Trophoblast cell (in vitro differentiated cells and primary cell): ENCODE data around the gene FYN.

Experiments used
- DNase-seq, 2 donors: peaks; one replicate each; pipeline ENCODE4 v3.0.0-alpha.2; 2016
- H2AFZ ChIP-seq: 2 replicates; pipeline ENCODE4 v1.6.1; 2013; ENCODE audit warnings: low read length, moderate library complexity, mild to moderate bottlenecking; ENCODE audit not compliant: insufficient read depth, poor library complexity
- H2AK5ac ChIP-seq: 2 replicates; pipeline ENCODE4 v1.6.1; 2013; ENCODE audit warnings: mild to moderate bottlenecking, low read length
- H2BK120ac ChIP-seq: 2 replicates; pipeline ENCODE4 v1.6.1; 2013; ENCODE audit warnings: low read length, mild to moderate bottlenecking, moderate library complexity; ENCODE audit not compliant: insufficient read depth, poor library complexity
- H2BK12ac ChIP-seq: 2 replicates; pipeline ENCODE4 v1.6.1; 2013; ENCODE audit warnings: mild to moderate bottlenecking, low read length, moderate library complexity
- H2BK5ac ChIP-seq: 2 replicates; pipeline ENCODE4 v1.6.1; 2013; ENCODE audit warnings: low read length, low read depth, moderate library complexity, mild to moderate bottlenecking; ENCODE audit not compliant: poor library complexity
- H3K14ac ChIP-seq: 2 replicates; pipeline ENCODE4 v1.6.1; 2013; ENCODE audit warnings: mild to moderate bottlenecking, low read length
- H3K18ac ChIP-seq: 2 replicates; pipeline ENCODE4 v1.6.1; 2013; ENCODE audit warnings: mild to moderate bottlenecking, low read length
- H3K23ac ChIP-seq: 2 replicates; pipeline ENCODE4 v1.6.1; 2013; ENCODE audit warnings: low read length
- H3K27ac ChIP-seq: 2 replicates; pipeline ENCODE4 v1.5.1; 2013; ENCODE audit warnings: low read depth, mild to moderate bottlenecking, inconsistent platforms, low read length, moderate library complexity
- H3K27me3 ChIP-seq: 2 replicates; pipeline ENCODE4 v1.6.1; 2013; ENCODE audit warnings: inconsistent platforms, mild to moderate bottlenecking, low read length, moderate library complexity; ENCODE audit not compliant: insufficient read depth
- H3K36me3 ChIP-seq, 2 experiments: 1 replicate in 1 of 2; 2 replicates in 1 of 2; pipeline ENCODE4 v1.6.1; 2013; ENCODE audit warnings: low read length in 2 of 2, mild to moderate bottlenecking in 2 of 2, moderate library complexity in 1 of 2; ENCODE audit not compliant: insufficient read depth in 2 of 2, control insufficient read depth in 1 of 2
- H3K4ac ChIP-seq: 2 replicates; pipeline ENCODE4 v1.6.1; 2013; ENCODE audit warnings: low read depth, mild to moderate bottlenecking, low read length, moderate library complexity
- H3K4me1 ChIP-seq, 2 experiments: 1 replicate in 1 of 2; 2 replicates in 1 of 2; pipeline ENCODE4 v1.6.1; 2013; ENCODE audit warnings: low read length in 2 of 2, mild to moderate bottlenecking in 2 of 2, moderate library complexity in 1 of 2; ENCODE audit not compliant: insufficient read depth in 2 of 2, control insufficient read depth in 1 of 2
- H3K4me2 ChIP-seq: 2 replicates; pipeline ENCODE4 v1.6.1; 2013; ENCODE audit warnings: inconsistent platforms, mild to moderate bottlenecking, low read length, moderate library complexity
- H3K4me3 ChIP-seq: 2 replicates; pipeline ENCODE4 v1.5.1; 2013; ENCODE audit warnings: mild to moderate bottlenecking, low read depth, low read length, inconsistent platforms
- H3K79me1 ChIP-seq: one replicate; pipeline ENCODE4 v1.6.1; 2013; ENCODE audit warnings: low read length
- H3K79me2 ChIP-seq: 2 replicates; pipeline ENCODE4 v1.6.1; 2013; ENCODE audit warnings: low read length, mild to moderate bottlenecking; ENCODE audit not compliant: control insufficient read depth, insufficient read depth, poor library complexity
- H3K9ac ChIP-seq: 2 replicates; pipeline ENCODE4 v1.6.1; 2013; ENCODE audit warnings: mild to moderate bottlenecking, low read length
- H3K9me3 ChIP-seq: 2 replicates; pipeline ENCODE4 v1.6.1; 2013; ENCODE audit warnings: low read depth, mild to moderate bottlenecking, control low read depth, inconsistent platforms, low read length; ENCODE audit not compliant: insufficient read depth
- H4K12ac ChIP-seq: 2 replicates; pipeline ENCODE4 v1.6.1; 2013; ENCODE audit warnings: low read depth, mild to moderate bottlenecking, low read length, moderate library complexity
- H4K8ac ChIP-seq: 2 replicates; pipeline ENCODE4 v1.6.1; 2013; ENCODE audit warnings: low read depth, mild to moderate bottlenecking, low read length, moderate library complexity
- H4K91ac ChIP-seq: one replicate; pipeline ENCODE4 v1.6.1; 2013; ENCODE audit warnings: low read depth, mild to moderate bottlenecking, low read length, moderate library complexity
- WGBS: extraction: QIAGEN DNeasy Blood & Tissue Kit; methylation state at CpG from one replicate; pipeline ENCODE4 v1.1.7; 2013; ENCODE audit warnings: missing lambda C conversion rate; ENCODE audit not compliant: insufficient read length, insufficient coverage; ENCODE audit errors: extremely low coverage; 5-methylcytosine and 5-hydroxymethylcytosine counted together

FYN gene

GRCh38 chr6:111813237-111813636 lies 60.0 kb downstream of the FYN start:
- H3K27me3 ChIP-seq = no peaks in the 10 kb centered on the region
- no peak overlapping the region for H3K4ac ChIP-seq
- no peak overlapping the region for H3K27ac ChIP-seq
- H3K14ac ChIP-seq = no peak overlapping the region
- H3K4me3 ChIP-seq = no peak overlapping the region
- no peak for DNase-seq
- no peak overlapping the region for H2AFZ ChIP-seq
- H2BK5ac ChIP-seq = no peak overlapping the region
- no peak overlapping the region for H4K8ac ChIP-seq
- no peak overlapping the region for H3K9ac ChIP-seq
- no peak overlapping the region for H3K4me2 ChIP-seq
- peaks cover 0 to 3% of the 10 kb centered on the region in 2 experiments for H3K4me1 ChIP-seq
- no peak overlapping the region for H2BK120ac ChIP-seq
- H3K18ac ChIP-seq = no peak overlapping the region
- no peak overlapping the region for H4K12ac ChIP-seq
- H3K9me3 ChIP-seq = peaks cover 2% of the 10 kb centered on the region
- H3K79me2 ChIP-seq = no peaks in the 10 kb centered on the region
- H2BK12ac ChIP-seq = no peak overlapping the region
- H3K36me3 ChIP-seq = peaks cover 0 to 2% of the 10 kb centered on the region in 2 experiments
- no peak overlapping the region for H3K23ac ChIP-seq
- H3K79me1 ChIP-seq = no peaks in the 10 kb centered on the region
- H4K91ac ChIP-seq = no peak overlapping the region
- H2AK5ac ChIP-seq = no peak overlapping the region

DNA sequence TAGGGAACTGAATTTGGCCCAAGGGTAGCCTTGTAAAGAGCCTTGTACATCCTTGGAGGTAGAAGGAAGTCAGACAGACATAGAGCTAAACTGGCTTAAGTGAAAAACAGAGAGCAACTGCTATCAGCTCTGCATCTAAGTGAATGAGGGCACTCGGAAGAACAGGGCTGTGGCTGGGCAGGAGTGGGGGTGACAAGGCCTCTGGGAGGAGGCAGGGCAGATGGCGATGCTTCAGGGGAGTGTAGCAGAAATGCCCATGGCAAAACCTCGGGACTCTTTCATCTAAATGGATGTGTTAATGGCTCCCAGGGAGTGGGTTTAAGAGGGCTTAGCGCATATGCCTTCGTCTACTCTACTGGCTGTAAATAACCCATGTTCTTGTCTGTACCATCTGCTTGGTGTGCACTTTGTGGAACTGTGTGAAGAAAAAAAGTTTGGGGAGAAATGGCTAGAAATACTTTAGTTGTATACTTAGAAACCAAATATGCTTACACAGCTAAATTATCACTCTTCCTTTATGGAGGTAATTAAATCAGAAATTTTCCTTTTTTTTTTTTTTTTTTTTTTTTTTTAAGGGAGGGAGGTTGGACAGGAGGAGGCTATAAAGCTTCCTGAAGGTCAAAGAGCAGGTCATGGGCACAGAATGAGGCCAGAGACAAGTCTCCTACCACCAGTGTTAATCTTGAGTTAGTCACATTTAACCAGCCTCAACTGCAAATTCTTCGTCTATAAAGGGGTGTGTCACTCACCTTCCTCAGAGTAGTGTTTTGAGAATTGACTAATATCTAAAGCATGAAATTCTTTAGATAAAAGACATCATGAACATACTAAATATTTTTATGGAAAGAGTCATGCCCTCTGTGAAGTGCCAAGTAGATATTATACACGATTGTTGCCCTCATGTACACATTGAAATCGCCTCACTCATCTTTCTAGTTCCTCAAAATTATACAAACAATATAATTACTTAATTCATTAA lies 60.9 kb downstream of the FYN start:
- Histone ChIP-seq H2BK5ac (no peak overlapping the region), H3K79me2 (no peaks in the 10 kb centered on the region), H2AFZ (no peak overlapping the region), H3K27me3 (no peaks in the 10 kb centered on the region), H2AK5ac (no peak overlapping the region), H4K8ac (no peak overlapping the region), H3K4me1 (peaks cover 0 to 3% of the 10 kb centered on the region in 2 experiments), H3K4me2 (no peak overlapping the region), H3K9ac (no peak overlapping the region), H3K27ac (no peak overlapping the region), H2BK120ac (no peak overlapping the region), H3K36me3 (peaks cover 0 to 2% of the 10 kb centered on the region in 2 experiments), H3K14ac (no peak overlapping the region), H3K18ac (no peak overlapping the region), H3K4me3 (no peak overlapping the region), H4K12ac (no peak overlapping the region), H3K79me1 (no peaks in the 10 kb centered on the region), H4K91ac (no peak overlapping the region), H3K4ac (no peak overlapping the region), H2BK12ac (no peak overlapping the region), H3K23ac (no peak overlapping the region), H3K9me3 (peaks cover 2% of the 10 kb centered on the region)
- WGBS = 100% methylated on average over 1 of the region's 8 CpGs
- DNase-seq = peak in 1 of 2 donors; percentile 55

DNA sequence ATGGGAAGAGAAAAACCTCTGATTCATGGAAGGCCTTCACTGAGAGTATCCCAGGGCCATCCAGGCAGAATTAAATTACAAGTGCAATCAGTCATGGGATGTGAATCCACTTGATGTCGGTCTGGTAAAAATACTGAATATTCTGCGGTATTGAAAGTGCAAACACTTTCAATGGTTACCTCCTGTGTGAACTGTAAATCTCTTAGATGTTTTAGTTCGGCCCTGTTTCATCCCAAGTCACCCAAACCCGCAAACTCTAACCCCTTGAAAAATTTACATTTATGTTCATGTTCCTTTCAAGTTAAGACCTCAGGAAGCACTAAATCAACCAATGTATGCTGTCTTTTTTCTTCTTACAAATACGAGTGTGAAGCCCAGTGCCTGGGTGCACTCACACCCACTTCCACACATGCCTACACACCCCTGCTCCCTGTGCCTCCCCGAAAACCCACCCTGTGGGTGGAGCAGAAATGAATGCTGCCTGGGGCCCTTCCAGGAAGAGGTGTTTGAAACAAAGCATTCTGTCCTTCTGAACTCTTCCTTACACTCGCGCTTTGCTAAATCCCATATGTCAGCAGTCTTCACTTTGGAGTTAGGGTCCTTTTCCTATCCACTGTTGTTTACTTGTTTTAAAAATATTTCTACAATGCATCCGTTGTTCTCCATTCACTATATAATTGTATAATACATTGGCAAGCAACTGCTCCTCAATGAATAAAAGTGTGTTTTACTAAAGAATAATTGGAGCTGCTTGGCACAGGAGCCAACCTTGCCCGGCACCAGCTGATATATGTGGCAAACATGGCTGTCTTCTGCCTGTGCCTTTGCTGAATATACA lies 62.7 kb downstream of the FYN start:
- no CpG with 5 or more reads among the region's 10 CpGs for WGBS
- Histone ChIP-seq H3K27ac (no peak overlapping the region), H3K4me3 (no peak overlapping the region), H3K79me1 (no peaks in the 10 kb centered on the region), H4K12ac (no peak overlapping the region), H3K14ac (no peak overlapping the region), H3K18ac (no peak overlapping the region), H3K4me2 (no peak overlapping the region), H3K27me3 (no peaks in the 10 kb centered on the region), H2AK5ac (no peak overlapping the region), H4K8ac (no peak overlapping the region), H3K9ac (no peak overlapping the region), H3K36me3 (peaks cover 0 to 2% of the 10 kb centered on the region in 2 experiments), H4K91ac (no peak overlapping the region), H3K4ac (no peak overlapping the region), H3K23ac (no peak overlapping the region), H2BK5ac (no peak overlapping the region), H2BK12ac (no peak overlapping the region), H3K4me1 (peaks cover 0 to 3% of the 10 kb centered on the region in 2 experiments), H2BK120ac (no peak overlapping the region), H3K79me2 (no peaks in the 10 kb centered on the region), H3K9me3 (peaks cover 2% of the 10 kb centered on the region), H2AFZ (no peak overlapping the region)
- no peak for DNase-seq

- H3K4me2 ChIP-seq = no peak overlapping the region
- H3K79me2 ChIP-seq = no peaks in the 10 kb centered on the region
- no peak overlapping the region for H2AFZ ChIP-seq
- no peak overlapping the region for H2BK12ac ChIP-seq
- H3K9ac ChIP-seq = no peak overlapping the region
- H3K27me3 ChIP-seq = no peaks in the 10 kb centered on the region
- H3K36me3 ChIP-seq = peaks cover 0 to 2% of the 10 kb centered on the region in 2 experiments
- H3K4ac ChIP-seq = no peak overlapping the region
- H4K12ac ChIP-seq = no peak overlapping the region
- H3K9me3 ChIP-seq = peaks cover 2% of the 10 kb centered on the region
- H2BK120ac ChIP-seq = no peak overlapping the region
- no peak overlapping the region for H3K18ac ChIP-seq
- no peak overlapping the region for H4K91ac ChIP-seq
- no peak overlapping the region for H4K8ac ChIP-seq
- no peak overlapping the region for H2BK5ac ChIP-seq
- no peak overlapping the region for H3K23ac ChIP-seq
- peaks cover 0 to 3% of the 10 kb centered on the region in 2 experiments for H3K4me1 ChIP-seq
- no peak for DNase-seq
- no peak overlapping the region for H3K14ac ChIP-seq
- no peak overlapping the region for H2AK5ac ChIP-seq
- no peaks in the 10 kb centered on the region for H3K79me1 ChIP-seq
- no peak overlapping the region for H3K4me3 ChIP-seq
- no peak overlapping the region for H3K27ac ChIP-seq
Measured at GRCh38 chr6:111809766-111810165, 63.5 kb downstream of the FYN start.
